GM20431 (cell line): ENCODE measurements around the gene DCAF16.

Source experiments
- in situ Hi-C: fragments of 300-500 bp; cut with MseI, MboI; formaldehyde crosslinking; loops from one replicate; pipeline ENCODE4 v1.15.0; 2020; ENCODE audit warnings: low sequenced_read_pairs; ENCODE audit not compliant: unreplicated experiment

DCAF16 gene

DNA sequence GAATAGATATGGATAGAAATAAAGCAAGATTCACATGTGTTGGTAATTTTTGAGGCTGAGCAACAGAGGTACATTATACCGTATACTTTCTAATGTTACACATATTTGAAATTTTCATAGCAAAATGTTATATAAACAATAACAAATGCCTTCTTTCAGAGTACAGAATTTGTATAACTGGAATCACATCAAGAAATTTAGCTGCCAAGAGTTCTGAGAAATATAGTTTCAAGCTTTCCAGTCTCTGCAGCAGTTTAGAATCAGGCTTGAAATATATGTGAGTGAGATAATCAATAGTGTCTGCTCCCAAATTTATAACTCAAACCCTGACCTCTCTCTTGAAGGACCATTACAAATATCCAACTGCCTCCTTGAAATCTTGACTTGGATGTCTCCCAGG lies 52.9 kb downstream of the DCAF16 start:
- in situ Hi-C loops, result no loop called here

- in situ Hi-C loops, result no loop called here
Observed at GRCh38 chr4:17753646-17754045, 56.9 kb downstream of the DCAF16 start.
